ENCODE measurements around the gene CCT6B. TPM values are rescaled to one million over a fixed set of nuclear protein-coding genes. Genes with fewer than 3 reads are reported as not detected.

CCT6B gene
- total and polyA plus RNA-seq, 2 of the 13 experiments (the other 11 are each of a cell fraction or from before 2014, with no cell fraction given): 0.41 to 1.4 TPM

GRCh38 chr17:34961093-34961911, at the start of gene CCT6B, which contains the start of gene ZNF830 (continued):
- TF ChIP-seq PTBP1 (IDR thresholded peaks at IDR 0.05; ENCODE audit: low read depth, low read length, poor library complexity, severe bottlenecking) (peak; percentile 57), ATF1 (CRISPR knock-in tag; IDR thresholded peaks at IDR 0.05) (peak; percentile 98), ZNF891 (CRISPR knock-in tag; IDR thresholded peaks at IDR 0.05) (peak; percentile 68), POGK (CRISPR knock-in tag; conservative IDR thresholded peaks at IDR 0.05) (no peak), ZNF121 (CRISPR knock-in tag; IDR thresholded peaks at IDR 0.05) (0 out of 2 replicates have a peak, but pooled peaks have one; percentile 42), JUN (CRISPR knock-in tag; IDR thresholded peaks at IDR 0.05) (no peak), MAZ (IDR thresholded peaks at IDR 0.05; ENCODE audit: borderline replicate concordance, low read depth, low read length) (no peak), MAZ (CRISPR knock-in tag; IDR thresholded peaks at IDR 0.05; ENCODE audit: low read depth) (no peak), ZNF350 (CRISPR knock-in tag; IDR thresholded peaks at IDR 0.05; ENCODE audit: borderline replicate concordance, low read depth) (peak; percentile 92), HNRNPH1 (optimal IDR thresholded peaks at IDR 0.05; ENCODE audit: low read depth, low read length) (no peak), IRF2 (CRISPR knock-in tag; IDR thresholded peaks at IDR 0.05) (peak; percentile 73; the same call in 1 of the 2 replicates), PITX1 (CRISPR knock-in tag; IDR thresholded peaks at IDR 0.05) (no peak), EEA1 (CRISPR knock-in tag; IDR thresholded peaks at IDR 0.05; ENCODE audit: borderline replicate concordance) (no peak), LBX2 (CRISPR knock-in tag; IDR thresholded peaks at IDR 0.05; ENCODE audit: borderline replicate concordance) (no peak), ZNF652 (CRISPR knock-in tag; IDR thresholded peaks at IDR 0.05; ENCODE audit: borderline replicate concordance, low read depth) (peak; percentile 19; the same call in 1 of the 2 replicates), ZNF317 (CRISPR knock-in tag; IDR thresholded peaks at IDR 0.05) (peak; percentile 25; the same call in 1 of the 2 replicates), ETV6 (CRISPR knock-in tag; conservative IDR thresholded peaks at IDR 0.05) (no peak), YY1 (IDR thresholded peaks at IDR 0.05; ENCODE audit: insufficient read depth, insufficient replicate concordance, low read depth, low read length) (peak; percentile 96)
- TF ChIP-seq, protein P1, sequence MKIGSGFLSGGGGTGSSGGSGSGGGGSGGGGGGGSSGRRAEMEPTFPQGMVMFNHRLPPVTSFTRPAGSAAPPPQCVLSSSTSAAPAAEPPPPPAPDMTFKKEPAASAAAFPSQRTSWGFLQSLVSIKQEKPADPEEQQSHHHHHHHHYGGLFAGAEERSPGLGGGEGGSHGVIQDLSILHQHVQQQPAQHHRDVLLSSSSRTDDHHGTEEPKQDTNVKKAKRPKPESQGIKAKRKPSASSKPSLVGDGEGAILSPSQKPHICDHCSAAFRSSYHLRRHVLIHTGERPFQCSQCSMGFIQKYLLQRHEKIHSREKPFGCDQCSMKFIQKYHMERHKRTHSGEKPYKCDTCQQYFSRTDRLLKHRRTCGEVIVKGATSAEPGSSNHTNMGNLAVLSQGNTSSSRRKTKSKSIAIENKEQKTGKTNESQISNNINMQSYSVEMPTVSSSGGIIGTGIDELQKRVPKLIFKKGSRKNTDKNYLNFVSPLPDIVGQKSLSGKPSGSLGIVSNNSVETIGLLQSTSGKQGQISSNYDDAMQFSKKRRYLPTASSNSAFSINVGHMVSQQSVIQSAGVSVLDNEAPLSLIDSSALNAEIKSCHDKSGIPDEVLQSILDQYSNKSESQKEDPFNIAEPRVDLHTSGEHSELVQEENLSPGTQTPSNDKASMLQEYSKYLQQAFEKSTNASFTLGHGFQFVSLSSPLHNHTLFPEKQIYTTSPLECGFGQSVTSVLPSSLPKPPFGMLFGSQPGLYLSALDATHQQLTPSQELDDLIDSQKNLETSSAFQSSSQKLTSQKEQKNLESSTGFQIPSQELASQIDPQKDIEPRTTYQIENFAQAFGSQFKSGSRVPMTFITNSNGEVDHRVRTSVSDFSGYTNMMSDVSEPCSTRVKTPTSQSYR (CRISPR knock-in tag; IDR thresholded peaks at IDR 0.05; ENCODE audit: borderline replicate concordance): no peak
- TF ChIP-seq, protein P2, sequence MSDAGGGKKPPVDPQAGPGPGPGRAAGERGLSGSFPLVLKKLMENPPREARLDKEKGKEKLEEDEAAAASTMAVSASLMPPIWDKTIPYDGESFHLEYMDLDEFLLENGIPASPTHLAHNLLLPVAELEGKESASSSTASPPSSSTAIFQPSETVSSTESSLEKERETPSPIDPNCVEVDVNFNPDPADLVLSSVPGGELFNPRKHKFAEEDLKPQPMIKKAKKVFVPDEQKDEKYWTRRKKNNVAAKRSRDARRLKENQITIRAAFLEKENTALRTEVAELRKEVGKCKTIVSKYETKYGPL (CRISPR knock-in tag; IDR thresholded peaks at IDR 0.05): no peak
- TF ChIP-seq, protein P3, sequence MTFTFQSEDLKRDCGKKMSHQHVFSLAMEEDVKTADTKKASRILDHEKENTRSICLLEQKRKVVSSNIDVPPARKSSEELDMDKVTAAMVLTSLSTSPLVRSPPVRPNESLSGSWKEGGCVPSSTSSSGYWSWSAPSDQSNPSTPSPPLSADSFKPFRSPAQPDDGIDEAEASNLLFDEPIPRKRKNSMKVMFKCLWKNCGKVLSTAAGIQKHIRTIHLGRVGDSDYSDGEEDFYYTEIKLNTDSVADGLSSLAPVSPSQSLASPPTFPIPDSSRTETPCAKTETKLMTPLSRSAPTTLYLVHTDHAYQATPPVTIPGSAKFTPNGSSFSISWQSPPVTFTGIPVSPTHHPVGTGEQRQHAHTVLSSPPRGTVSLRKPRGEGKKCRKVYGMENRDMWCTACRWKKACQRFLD (CRISPR knock-in tag; IDR thresholded peaks at IDR 0.05; ENCODE audit: borderline replicate concordance): 0 out of 2 replicates have a peak, but pooled peaks have one; percentile 64
